Naive thymus-derived CD4-positive, alpha-beta T cell (primary cell): ENCODE data around the gene SEMA4D. TPM values are rescaled to one million over a fixed set of nuclear protein-coding genes. Genes with fewer than 3 reads are reported as not detected.

Experiments used
- ATAC-seq: fragments of 150-1000 bp; cut with Tn5 transposase; 2 replicates; pipeline ENCODE4 v1.10.0; 2021; ENCODE audit warnings: mild to moderate bottlenecking, moderate library complexity
- CTCF ChIA-PET: fragments of 350-600 bp; sonication (Branson Sonifier 250); formaldehyde crosslinking; loops from one replicate; lab custom pipeline; 2021; ENCODE audit warnings: antibody characterized with exemption; lab: Charles Lee
- POLR2A ChIA-PET: fragments of 350-600 bp; sonication (Branson Sonifier 250); formaldehyde crosslinking; loops from one replicate; lab custom pipeline; 2021; ENCODE audit warnings: antibody characterized with exemption, inconsistent platforms; lab: Charles Lee
- DNase-seq, 9 donors: peaks; one replicate each; pipeline versions ENCODE4 v3.0.0 to v3.0.0-alpha.2; 2020 to 2022; ENCODE audit warnings: mixed read lengths in 1 of 9
- H3K27ac ChIP-seq: one replicate; pipeline ENCODE4 v1.7.0; 2013; ENCODE audit warnings: mild to moderate bottlenecking, low read depth, low read length, moderate library complexity
- H3K27me3 ChIP-seq, 2 donors: one replicate each; pipeline ENCODE4 v1.7.0; 2013; ENCODE audit warnings: low read length in 2 of 2, mild to moderate bottlenecking in 2 of 2, moderate library complexity in 2 of 2; ENCODE audit not compliant: control insufficient read depth in 2 of 2, insufficient read depth in 2 of 2
- H3K36me3 ChIP-seq, 3 experiments: 1 replicate in 2 of 3; 2 replicates in 1 of 3; pipeline ENCODE4 v1.7.0; 2013; ENCODE audit warnings: low read length in 3 of 3, mild to moderate bottlenecking in 3 of 3, moderate library complexity in 1 of 3; ENCODE audit not compliant: insufficient read depth in 3 of 3, control insufficient read depth in 2 of 3
- H3K4me1 ChIP-seq, 2 donors: one replicate each; pipeline ENCODE4 v1.7.0; 2013; ENCODE audit warnings: low read length in 2 of 2, mild to moderate bottlenecking in 2 of 2, moderate library complexity in 1 of 2; ENCODE audit not compliant: control insufficient read depth in 2 of 2, insufficient read depth in 2 of 2
- H3K4me3 ChIP-seq: 2 replicates; pipeline ENCODE4 v1.7.0; 2013; ENCODE audit warnings: mild to moderate bottlenecking, low read length
- H3K9me3 ChIP-seq, 3 experiments: 1 replicate in 2 of 3; 2 replicates in 1 of 3; pipeline ENCODE4 v1.7.0; 2013; ENCODE audit warnings: low read length in 3 of 3; ENCODE audit not compliant: control insufficient read depth in 2 of 3
- H3K27ac Mint-ChIP-seq, 9 donors: one replicate each; pipeline ENCODE4 v1.8.0; 2020 to 2022; ENCODE audit warnings: mixed read lengths in 9 of 9, mild to moderate bottlenecking in 8 of 9, moderate library complexity in 5 of 9, inconsistent platforms in 2 of 9
- H3K27me3 Mint-ChIP-seq, 5 donors: one replicate each; pipeline ENCODE4 v1.8.0; 2021 to 2022; ENCODE audit warnings: mixed read lengths in 5 of 5, mild to moderate bottlenecking in 1 of 5
- H3K36me3 Mint-ChIP-seq, 5 donors: one replicate each; pipeline ENCODE4 v1.8.0; 2020 to 2022; ENCODE audit warnings: mixed read lengths in 5 of 5, mild to moderate bottlenecking in 3 of 5, inconsistent platforms in 1 of 5
- H3K4me1 Mint-ChIP-seq, 7 donors: one replicate each; pipeline ENCODE4 v1.8.0; 2020 to 2022; ENCODE audit warnings: mixed read lengths in 7 of 7, mild to moderate bottlenecking in 3 of 7, inconsistent platforms in 1 of 7
- H3K4me3 Mint-ChIP-seq, 10 donors: one replicate each; pipeline ENCODE4 v1.8.0; 2020 to 2022; ENCODE audit warnings: mild to moderate bottlenecking in 10 of 10, mixed read lengths in 10 of 10, moderate library complexity in 6 of 10, inconsistent platforms in 2 of 10
- H3K9me3 Mint-ChIP-seq, 11 donors: one replicate each; pipeline ENCODE4 v1.8.0; 2020 to 2022; ENCODE audit warnings: mixed read lengths in 11 of 11, mild to moderate bottlenecking in 4 of 11, inconsistent platforms in 1 of 11, moderate library complexity in 1 of 11
- intact Hi-C, 2 donors: fragments of 100-400 bp; cut with micrococcal nuclease; formaldehyde crosslinking; loops; one replicate each; pipeline ENCODE4 v1.15.1; 2023
- polyA plus RNA-seq, 2 donors: library from polyadenylated mRNA; unstranded; fragments of 300-500 nt; fragmentation: Illumina TruSeq; gene quantifications; one replicate each; pipeline ENCODE4 v1.2.3, GENCODE V29; 2021
- total RNA-seq, 6 experiments: library from RNA in 5 of 6; stranded (reverse) in 5 of 6; gene quantifications; 1 replicate in 5 of 6; 2 replicates in 1 of 6; pipeline ENCODE4 v1.2.3 and lab custom pipeline; 2021 to 2026

The SEMA4D gene
- total and polyA plus RNA-seq, 7 experiments from 2014 or later, result 114 to 465 (median 448) TPM

- Histone ChIP-seq H3K27ac (no peak overlapping the region), H3K4me3 (no peak overlapping the region), H3K4me1 (no peaks in the 10 kb centered on the region), H3K27me3 (no peaks in the 10 kb centered on the region), H3K9me3 (no peaks in the 10 kb centered on the region), H3K36me3 (peaks cover 39 to 82% (median 42%) of the 10 kb centered on the region in 3 experiments)
- intact Hi-C loops, result no loop called here
- peaks cover 2 to 20% (median 14%) of the 10 kb centered on the region in 7 donors for H3K4me1 Mint-ChIP-seq
- no peak for ATAC-seq
- no peak overlapping the region for H3K4me3 Mint-ChIP-seq
- ChIA-PET CTCF (no interaction called here), POLR2A (no interaction called here)
- peaks cover 12 to 42% (median 26%) of the 10 kb centered on the region in 5 donors for H3K36me3 Mint-ChIP-seq
- peaks cover 0 to 2% (median 0%) of the 10 kb centered on the region in 11 donors for H3K9me3 Mint-ChIP-seq
- H3K27ac Mint-ChIP-seq, result peak overlapping the region in 1 of 9 donors; percentile 24
- H3K27me3 Mint-ChIP-seq, result no peaks in the 10 kb centered on the region
- no peak for DNase-seq
Measured at GRCh38 chr9:89329917-89330316, 168.0 kb downstream of the SEMA4D start.

- H3K4me1 Mint-ChIP-seq, result peaks cover 12 to 38% (median 28%) of the 10 kb centered on the region in 7 donors
- CTCF ChIA-PET, result no interaction called here
- H3K36me3 Mint-ChIP-seq, result peaks cover 7 to 30% (median 16%) of the 10 kb centered on the region in 5 donors
- no peaks in the 10 kb centered on the region for H3K27me3 ChIP-seq
- H3K36me3 ChIP-seq, result peaks cover 31 to 70% (median 34%) of the 10 kb centered on the region in 3 experiments
- no peak overlapping the region for H3K27ac Mint-ChIP-seq
- intact Hi-C loops, result no loop called here
- no peak for ATAC-seq
- H3K4me1 ChIP-seq, result peaks cover 4 to 5% of the 10 kb centered on the region in 2 donors
- no peak overlapping the region for H3K27ac ChIP-seq
- no peaks in the 10 kb centered on the region for H3K9me3 ChIP-seq
- H3K27me3 Mint-ChIP-seq, result no peaks in the 10 kb centered on the region
- POLR2A ChIA-PET, result no interaction called here
- no peak overlapping the region for H3K4me3 ChIP-seq
- peaks cover 0 to 2% (median 0%) of the 10 kb centered on the region in 11 donors for H3K9me3 Mint-ChIP-seq
- H3K4me3 Mint-ChIP-seq, result no peak overlapping the region
- no peak for DNase-seq
Measured at GRCh38 chr9:89328064-89328463, 169.8 kb downstream of the SEMA4D start.

- POLR2A ChIA-PET, result no interaction called here
- Mint-ChIP-seq H3K9me3 (no peaks in the 10 kb centered on the region), H3K4me3 (no peak overlapping the region), H3K4me1 (peaks cover 25 to 56% (median 51%) of the 10 kb centered on the region in 7 donors), H3K36me3 (peaks cover 10 to 35% (median 20%) of the 10 kb centered on the region in 5 donors), H3K27ac (no peak overlapping the region), H3K27me3 (no peaks in the 10 kb centered on the region)
- CTCF ChIA-PET, result interaction anchor here (2.0 kb wide), 1 partner anchor 223 kb away, joined by 6 read pairs; no protein-coding TSS in a partner anchor
- Histone ChIP-seq H3K27me3 (no peaks in the 10 kb centered on the region), H3K4me1 (peaks cover 5 to 13% of the 10 kb centered on the region in 2 donors), H3K36me3 (peaks cover 21 to 49% (median 28%) of the 10 kb centered on the region in 3 experiments), H3K27ac (no peak overlapping the region), H3K4me3 (no peak overlapping the region), H3K9me3 (no peaks in the 10 kb centered on the region)
- ATAC-seq (no peak), DNase-seq (no peak)
- intact Hi-C loops, result loop anchor here in 1 of 2 donors (2.0 kb wide), 1 partner anchor 15 kb away; no protein-coding TSS in a partner anchor
Measured at GRCh38 chr9:89325733-89326132, 172.2 kb downstream of the SEMA4D start.

- intact Hi-C loops, result no loop called here
- ATAC-seq (no peak), DNase-seq (no peak)
- Histone ChIP-seq H3K4me1 (peaks cover 20 to 30% of the 10 kb centered on the region in 2 donors), H3K27ac (peak overlapping the region; percentile 7), H3K27me3 (no peaks in the 10 kb centered on the region), H3K9me3 (no peaks in the 10 kb centered on the region), H3K36me3 (peaks cover 5 to 33% (median 12%) of the 10 kb centered on the region in 3 experiments), H3K4me3 (no peak overlapping the region)
- Mint-ChIP-seq H3K9me3 (no peaks in the 10 kb centered on the region), H3K27ac (peak overlapping the region in 6 of 9 donors; percentile 17 to 91 (median 41)), H3K36me3 (peaks cover 4 to 27% (median 19%) of the 10 kb centered on the region in 5 donors), H3K27me3 (no peaks in the 10 kb centered on the region), H3K4me1 (peaks cover 32 to 74% (median 69%) of the 10 kb centered on the region in 7 donors), H3K4me3 (peak overlapping the region in 4 of 10 donors; percentile 30 to 89 (median 57))
- ChIA-PET CTCF (no interaction called here), POLR2A (no interaction called here)
Measured at GRCh38 chr9:89323390-89323789, 174.5 kb downstream of the SEMA4D start.

- H3K4me3 ChIP-seq, result peak overlapping the region; percentile 78
- H3K27me3 ChIP-seq, result no peaks in the 10 kb centered on the region
- H3K36me3 ChIP-seq, result peaks cover 0 to 14% (median 0%) of the 10 kb centered on the region in 3 experiments
- Mint-ChIP-seq H3K4me3 (peak overlapping the region; percentile 83 to 96 (median 92)), H3K27me3 (no peaks in the 10 kb centered on the region), H3K4me1 (peaks cover 27 to 68% (median 63%) of the 10 kb centered on the region in 7 donors), H3K27ac (peak overlapping the region; percentile 92 to 99 (median 98)), H3K9me3 (no peaks in the 10 kb centered on the region), H3K36me3 (peaks cover 4 to 41% (median 17%) of the 10 kb centered on the region in 5 donors)
- ChIA-PET POLR2A (interaction anchor here (1.0 to 1.6 kb wide), 7 partner anchors 9 to 229 kb away, joined by 3 to 7 read pairs (median 5); no protein-coding TSS in a partner anchor), CTCF (no interaction called here)
- intact Hi-C loops, result loop anchor here (1.0 to 10.0 kb wide), 14 partner anchors 20 to 1344 kb away; partner anchors contain the start of genes GADD45G (in 2 of the 2), SEMA4D (in 2 of the 2), CDK20 (in 1 of the 2) and SPIN1 (in 1 of the 2)
- peaks cover 26 to 39% of the 10 kb centered on the region in 2 donors for H3K4me1 ChIP-seq
- H3K27ac ChIP-seq, result peak overlapping the region; percentile 99
- H3K9me3 ChIP-seq, result no peaks in the 10 kb centered on the region
- no peak for ATAC-seq
- no peak for DNase-seq
Measured at GRCh38 chr9:89319015-89319905, 178.7 kb downstream of the SEMA4D start.
